HG02610 (cell line): ENCODE results near the gene MARK4.
"Not testable (repeated sequence)": the region's sequence is repeated elsewhere in the genome, so short reads cannot be mapped to it uniquely, and the experiment has no call there.

Experiments
- ATAC-seq: cut with Tn5 transposase; IDR thresholded peaks from one replicate; pipeline ENCODE4 v1.9.1; 2021; ENCODE audit warnings: mild to moderate bottlenecking, moderate library complexity; ENCODE audit not compliant: unreplicated experiment

The MARK4 gene

GRCh38 chr19:45304141-45304926, 53.3 kb downstream of the MARK4 start:
- no peak for ATAC-seq

- ATAC-seq: no peak
Observed at GRCh38 chr19:45305007-45305406, 53.9 kb downstream of the MARK4 start.

DNA sequence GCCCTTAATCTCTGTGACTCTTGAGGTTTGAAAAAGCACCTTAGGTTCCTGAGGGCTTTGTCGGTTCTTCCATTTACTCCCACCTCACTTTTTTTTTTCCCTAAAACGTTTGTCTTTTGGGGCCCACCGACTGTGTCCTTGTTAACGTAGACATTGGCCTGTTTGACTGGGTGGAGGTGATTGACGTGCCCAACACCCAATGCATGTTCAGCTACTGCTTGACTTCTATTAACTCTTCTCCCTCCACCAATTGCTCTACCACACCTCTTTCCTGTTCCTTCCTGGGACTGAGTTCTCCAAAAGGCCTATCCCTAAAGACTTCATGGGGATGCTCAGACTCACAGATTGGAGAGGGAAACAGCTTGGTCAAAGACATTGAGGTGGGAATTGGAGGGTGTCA, 54.4 kb downstream of the MARK4 start:
- ATAC-seq: no peak

DNA sequence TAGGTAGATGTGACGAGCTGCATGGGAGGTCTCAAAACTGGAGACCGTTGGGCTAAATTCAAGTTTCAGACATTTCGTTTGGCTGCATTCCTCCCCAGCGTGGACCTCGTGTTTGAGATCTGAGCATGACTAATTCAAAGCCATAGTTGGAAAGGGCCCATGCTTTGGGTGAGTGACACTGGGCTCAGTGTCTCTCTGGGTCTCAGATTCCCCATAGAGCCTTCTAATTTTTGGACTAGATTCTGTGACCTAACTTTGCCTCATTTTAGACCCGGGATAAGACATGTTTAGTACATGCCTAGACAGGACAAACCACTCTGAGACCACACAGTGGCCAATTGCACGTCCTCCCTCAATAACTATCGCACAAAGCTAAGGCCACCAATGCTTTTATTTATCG, 55.0 kb downstream of the MARK4 start:
- ATAC-seq: no peak

DNA sequence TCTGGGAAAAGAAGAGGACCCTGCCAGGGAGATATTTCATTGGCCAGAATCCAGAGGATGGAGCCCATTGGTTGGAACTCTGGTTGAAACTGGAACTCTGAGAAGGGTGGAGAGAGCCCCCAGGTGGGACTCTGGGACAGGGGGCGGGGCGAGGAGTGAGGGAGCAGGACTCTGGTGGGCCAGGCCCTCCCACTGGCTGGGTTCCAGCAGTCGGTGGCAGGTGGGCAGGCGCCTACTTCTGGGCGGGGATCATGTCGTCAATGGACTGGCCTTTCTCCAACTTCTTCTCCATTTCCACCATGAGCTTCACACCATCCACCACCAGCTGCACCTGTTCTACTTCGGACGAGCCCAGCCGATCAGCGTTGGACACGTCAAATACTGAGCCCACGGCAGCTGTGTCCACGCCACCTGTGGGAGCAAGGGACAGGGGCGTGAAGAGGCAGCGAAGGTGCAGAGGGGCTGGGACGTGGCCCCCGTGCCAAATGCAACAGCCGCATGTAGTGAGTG, 55.5 kb downstream of the MARK4 start:
- ATAC-seq: no peak

DNA sequence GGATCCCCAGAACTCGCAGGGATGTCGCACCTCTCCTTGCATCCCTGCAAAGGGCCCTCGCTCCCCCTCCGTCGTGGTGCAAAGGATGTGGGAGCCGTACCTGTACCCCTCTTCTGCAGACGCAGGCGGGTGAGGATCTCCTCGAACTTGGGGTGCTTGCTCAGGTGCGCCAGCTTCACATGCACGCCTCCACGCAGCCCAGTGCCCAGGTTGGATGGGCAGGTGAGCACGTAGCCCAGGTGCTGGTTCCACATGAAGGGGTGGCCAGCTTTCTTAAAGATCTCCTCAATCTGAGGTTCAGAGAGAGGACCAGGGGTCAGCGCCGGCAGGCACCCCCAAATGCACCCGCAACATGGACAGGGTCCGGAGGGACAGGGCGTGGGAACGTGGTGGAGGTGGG, 56.3 kb downstream of the MARK4 start:
- ATAC-seq: no peak

DNA sequence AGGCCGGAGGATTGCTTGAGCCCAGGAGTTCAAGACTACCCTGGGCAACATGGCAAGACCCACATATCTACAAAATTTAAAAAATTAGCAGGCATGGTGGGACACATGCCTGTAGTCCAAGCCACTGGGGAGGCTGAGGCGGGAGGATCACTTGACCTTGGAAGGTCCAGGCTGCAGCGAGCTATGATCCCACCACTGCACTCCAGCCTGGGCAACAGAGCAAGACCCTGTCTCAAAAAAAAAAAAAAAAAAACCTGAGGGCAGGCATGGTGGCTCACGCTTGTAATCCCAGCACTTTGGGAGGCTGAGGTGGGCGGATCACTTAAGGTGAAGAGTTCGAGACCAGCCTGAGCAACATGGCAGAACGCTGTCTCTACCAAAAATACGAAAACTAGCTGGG, 58.3 kb downstream of the MARK4 start:
- ATAC-seq: not testable (repeated sequence)

DNA sequence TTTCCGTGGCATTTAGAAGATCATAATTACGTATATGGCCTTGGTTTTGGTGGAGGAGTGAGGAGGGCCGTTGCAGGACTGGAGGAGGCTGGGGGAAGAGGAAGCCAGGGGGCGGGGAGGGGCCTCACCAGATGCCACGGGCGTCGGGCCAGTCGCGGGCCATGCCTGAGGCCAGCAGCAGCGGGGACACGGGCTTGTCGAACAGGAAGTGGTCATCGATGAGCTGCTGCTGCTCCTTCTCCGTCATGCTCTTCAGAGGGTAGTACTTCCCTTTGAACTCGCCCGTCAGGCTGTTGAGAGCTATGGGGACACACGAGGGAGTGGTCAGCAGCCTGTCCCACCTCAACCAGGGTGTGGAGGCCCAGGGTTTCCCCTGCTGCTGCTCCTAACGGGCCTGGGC, 60.5 kb downstream of the MARK4 start:
- ATAC-seq: no peak

- ATAC-seq: not testable (repeated sequence)
Observed at GRCh38 chr19:45312285-45312684, 61.2 kb downstream of the MARK4 start.

DNA sequence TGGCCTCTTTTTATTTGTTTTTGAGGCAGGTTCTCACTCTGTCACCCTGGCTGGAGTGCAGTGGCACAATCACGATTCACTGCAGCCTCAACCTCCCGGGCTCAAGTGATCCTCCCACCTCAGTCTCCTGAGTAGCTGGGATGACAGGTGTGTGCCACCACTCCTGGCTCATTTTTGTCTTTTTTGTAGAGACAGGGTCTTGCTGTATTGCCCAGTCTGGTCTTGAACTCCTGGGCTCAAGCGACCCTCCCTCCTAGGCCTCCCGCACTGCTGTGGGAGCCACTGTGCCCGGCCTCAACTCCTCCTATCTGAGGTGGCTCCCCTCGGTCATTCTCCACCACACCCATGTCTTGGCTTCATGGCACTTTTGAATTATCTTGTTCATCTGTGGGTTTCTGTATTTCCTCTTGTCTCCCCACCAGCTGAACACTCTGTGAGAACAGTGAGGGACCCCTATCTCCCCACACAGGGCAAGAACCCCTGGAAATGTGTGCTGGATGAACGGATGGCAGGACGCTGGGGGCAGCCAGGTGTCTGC, 63.7 kb downstream of the MARK4 start:
- ATAC-seq: no peak

GRCh38 chr19:45315304-45315703, 64.2 kb downstream of the MARK4 start:
- ATAC-seq: no peak

- ATAC-seq: no peak
Observed at GRCh38 chr19:45320997-45321775, 70.1 kb downstream of the MARK4 start.

DNA sequence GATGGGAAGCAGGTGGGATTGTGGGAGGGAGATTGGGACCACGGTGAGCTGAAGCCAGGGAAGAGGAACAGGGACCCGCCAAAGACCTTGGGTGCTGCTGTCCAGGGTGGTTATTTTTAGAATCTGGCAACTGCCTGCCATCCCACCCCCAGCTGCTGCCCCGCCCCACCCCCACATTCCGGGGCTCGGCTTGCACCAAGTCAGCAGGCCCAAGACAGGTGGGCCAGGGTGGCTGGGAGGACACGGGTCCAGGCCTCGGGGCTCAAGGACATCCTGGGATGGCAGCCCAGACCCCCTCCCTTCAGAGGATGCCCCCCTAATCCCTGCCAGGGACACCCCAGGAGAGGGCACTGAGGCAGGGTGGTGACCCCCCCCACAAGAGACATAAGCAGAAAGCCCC, 70.8 kb downstream of the MARK4 start:
- ATAC-seq: no peak

GRCh38 chr19:45322311-45322710, 71.2 kb downstream of the MARK4 start:
- ATAC-seq: no peak

- no peak for ATAC-seq
Observed at GRCh38 chr19:45322744-45323281, 71.7 kb downstream of the MARK4 start, which contains the start of gene CKM. Gene CKM (minus strand): TSS chr19:45322875. CDS start chr19:45319713, 3,162 bp downstream.

DNA sequence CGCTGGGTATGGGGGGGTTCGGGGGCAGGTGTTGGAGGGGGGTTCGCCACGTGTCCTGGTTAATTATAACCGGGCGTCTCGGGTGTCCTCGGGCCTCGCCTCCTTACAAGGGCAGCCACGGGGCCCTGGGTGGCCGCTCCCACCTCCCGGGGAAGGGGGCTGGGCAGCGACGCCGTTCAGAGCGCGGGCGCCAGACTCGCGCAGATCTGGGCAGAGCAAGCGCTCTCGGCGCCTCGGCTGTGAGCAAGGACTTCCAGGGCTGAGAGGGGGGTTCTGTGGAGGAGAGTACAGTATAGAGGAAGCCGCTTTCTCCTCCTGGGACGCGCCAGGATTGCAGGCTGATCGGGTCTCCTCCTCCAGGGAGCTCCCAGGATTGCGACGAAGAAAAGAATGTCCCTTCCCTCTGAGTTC, 72.6 kb downstream of the MARK4 start:
- no peak for ATAC-seq

- ATAC-seq: no peak
Observed at GRCh38 chr19:45324349-45324907, 73.4 kb downstream of the MARK4 start.

- no peak for ATAC-seq
Observed at GRCh38 chr19:45327404-45328143, 76.5 kb downstream of the MARK4 start.

- ATAC-seq: no peak
Observed at GRCh38 chr19:45331411-45331810, 80.3 kb downstream of the MARK4 start.

GRCh38 chr19:45333609-45334303, 82.7 kb downstream of the MARK4 start:
- ATAC-seq: no peak
